SKM-1 treated with dmso at 0.1 percent for 144 hours (cell line): ENCODE results near the gene VMP1.
"Not testable (repeated sequence)": the region's sequence is repeated elsewhere in the genome, so short reads cannot be mapped to it uniquely, and the experiment has no call there.

Experiments used
- DNase-seq: peaks from one replicate; lab custom pipeline; 2025; ENCODE audit not compliant: unreplicated experiment; lab: John Stamatoyannopoulos, UW

Gene VMP1

GRCh38 chr17:59753522-59754467, 46.3 kb downstream of the VMP1 start:
- peak; percentile 77 for DNase-seq

- DNase-seq, result no peak
Measured at GRCh38 chr17:59754552-59754951, 47.1 kb downstream of the VMP1 start.

DNA sequence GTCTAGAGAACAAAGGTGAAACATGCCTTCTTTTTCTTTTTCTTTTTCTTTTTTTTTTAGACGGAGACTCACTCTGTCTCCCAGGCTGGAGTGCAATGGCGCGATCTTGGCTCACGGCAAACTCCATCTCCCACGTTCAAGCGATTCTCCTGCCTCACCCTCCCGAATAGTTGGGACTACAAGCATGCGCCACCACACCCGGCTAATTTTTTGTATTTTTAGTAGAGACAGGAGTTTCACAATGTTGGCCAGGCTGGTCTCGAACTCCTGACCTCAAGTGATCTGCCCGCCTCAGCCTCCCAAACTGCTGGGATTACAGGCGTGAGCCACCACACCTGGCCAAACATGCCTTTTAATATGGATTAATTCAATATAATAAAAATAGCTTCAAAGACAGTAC, 47.6 kb downstream of the VMP1 start:
- not testable (repeated sequence) for DNase-seq

- no peak for DNase-seq
Measured at GRCh38 chr17:59756236-59756818, 48.9 kb downstream of the VMP1 start.

DNA sequence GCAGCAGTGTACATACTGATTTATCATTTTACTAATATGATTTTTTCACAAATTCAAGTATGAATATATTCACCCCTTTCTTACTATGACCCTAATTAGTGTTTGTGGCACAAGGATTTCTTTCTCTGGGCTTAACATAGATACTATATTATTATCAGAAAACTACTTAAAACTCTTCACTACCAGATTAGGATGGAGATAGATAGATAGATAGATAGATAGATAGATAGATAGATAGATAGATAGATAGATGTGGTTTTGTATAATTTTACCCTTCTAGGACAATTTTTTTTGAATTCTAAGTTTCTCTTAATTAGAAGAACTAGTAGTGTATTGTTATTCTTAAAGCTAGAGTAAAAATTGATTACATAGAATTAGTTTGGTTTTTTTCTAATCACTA, 49.6 kb downstream of the VMP1 start:
- DNase-seq, result no peak

DNA sequence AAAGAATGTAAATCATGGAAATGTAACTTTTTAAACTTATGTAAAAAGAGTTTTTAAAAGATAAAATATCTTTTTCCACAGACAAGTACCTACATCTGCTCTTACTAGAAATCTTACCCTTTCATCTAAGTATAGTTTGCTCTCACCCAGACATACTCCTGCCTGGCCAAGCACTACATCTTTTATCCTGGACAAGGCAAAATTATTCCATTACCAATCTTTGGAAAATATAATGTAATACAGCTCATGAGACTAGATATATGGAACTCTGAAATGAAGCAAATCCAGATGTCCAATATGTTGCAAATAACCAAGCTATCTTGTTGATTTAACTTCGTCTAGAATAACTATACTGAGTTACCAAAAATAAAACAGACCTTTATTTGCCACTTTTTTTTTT, 50.0 kb downstream of the VMP1 start:
- no peak for DNase-seq

DNA sequence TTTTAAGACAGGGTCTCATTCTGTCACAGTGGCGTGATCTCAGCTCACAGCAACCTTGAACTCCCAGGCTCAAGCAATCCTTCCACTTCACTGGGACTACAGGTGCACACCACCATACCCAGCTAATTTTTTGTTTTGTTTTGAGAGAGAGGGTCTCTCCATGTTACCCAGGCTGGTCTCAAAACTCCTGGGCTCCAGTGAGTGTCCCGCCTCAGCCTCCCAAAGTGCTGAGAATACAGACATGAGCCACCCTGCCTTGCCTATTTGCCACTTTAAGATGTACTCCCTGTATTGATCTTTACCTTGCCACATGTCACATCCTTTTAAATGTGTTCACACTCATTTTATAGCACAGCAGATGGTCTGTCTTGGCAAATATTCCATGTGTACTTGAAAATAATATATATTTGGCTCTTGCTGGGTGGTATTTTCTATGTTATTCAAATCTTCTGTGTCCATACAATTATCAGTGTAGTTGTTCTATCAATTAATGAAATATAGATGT, 50.5 kb downstream of the VMP1 start:
- no peak for DNase-seq

DNA sequence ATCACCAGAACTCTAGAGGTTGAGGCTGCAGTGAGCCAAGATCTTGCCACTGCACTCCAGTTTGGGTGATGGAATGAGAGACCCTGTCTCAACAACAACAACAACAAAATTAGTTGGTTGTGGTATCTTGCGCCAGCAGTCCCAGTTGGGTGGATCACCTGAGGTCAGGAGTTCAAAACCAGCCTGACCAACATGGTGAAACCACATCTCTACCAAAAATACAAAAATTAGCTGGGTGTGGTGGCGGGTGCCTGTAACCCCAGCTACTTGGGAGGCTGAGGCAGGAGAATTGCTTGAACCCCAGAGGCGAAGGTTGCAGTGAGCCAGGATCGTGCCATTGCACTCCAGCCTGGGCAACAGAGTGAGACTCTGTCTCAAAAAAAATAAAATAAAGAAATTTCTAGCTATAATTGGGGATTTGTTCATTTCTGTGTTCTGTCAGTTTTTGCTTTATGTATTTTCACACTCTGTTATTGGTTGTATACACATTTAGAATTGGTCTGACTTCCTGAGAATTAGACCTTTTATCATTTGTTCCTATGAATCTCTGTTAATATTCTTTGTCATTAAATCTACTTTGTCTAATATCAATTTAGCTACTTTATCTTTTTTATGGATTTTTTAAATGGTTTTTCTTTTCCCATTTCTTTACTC, 51.7 kb downstream of the VMP1 start:
- DNase-seq, result not testable (repeated sequence)

DNA sequence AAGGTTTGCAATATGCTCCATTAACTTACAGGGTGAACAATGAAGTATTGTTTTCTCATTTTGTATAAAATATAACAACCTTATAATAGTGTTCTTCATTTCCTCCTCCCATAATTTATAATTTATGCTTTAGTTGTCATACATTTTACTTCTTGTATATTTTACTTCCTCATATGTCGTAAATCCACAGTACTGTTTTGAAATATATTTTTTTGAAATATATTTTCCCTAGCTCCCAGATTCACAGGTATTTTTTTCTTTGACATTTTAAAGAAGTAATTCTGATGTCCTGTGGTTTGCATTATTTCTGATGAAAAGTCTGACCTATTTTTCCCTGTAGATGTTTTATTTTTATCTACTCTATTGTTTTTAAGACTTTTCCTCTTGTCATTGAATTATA, 52.7 kb downstream of the VMP1 start:
- DNase-seq, result no peak

DNA sequence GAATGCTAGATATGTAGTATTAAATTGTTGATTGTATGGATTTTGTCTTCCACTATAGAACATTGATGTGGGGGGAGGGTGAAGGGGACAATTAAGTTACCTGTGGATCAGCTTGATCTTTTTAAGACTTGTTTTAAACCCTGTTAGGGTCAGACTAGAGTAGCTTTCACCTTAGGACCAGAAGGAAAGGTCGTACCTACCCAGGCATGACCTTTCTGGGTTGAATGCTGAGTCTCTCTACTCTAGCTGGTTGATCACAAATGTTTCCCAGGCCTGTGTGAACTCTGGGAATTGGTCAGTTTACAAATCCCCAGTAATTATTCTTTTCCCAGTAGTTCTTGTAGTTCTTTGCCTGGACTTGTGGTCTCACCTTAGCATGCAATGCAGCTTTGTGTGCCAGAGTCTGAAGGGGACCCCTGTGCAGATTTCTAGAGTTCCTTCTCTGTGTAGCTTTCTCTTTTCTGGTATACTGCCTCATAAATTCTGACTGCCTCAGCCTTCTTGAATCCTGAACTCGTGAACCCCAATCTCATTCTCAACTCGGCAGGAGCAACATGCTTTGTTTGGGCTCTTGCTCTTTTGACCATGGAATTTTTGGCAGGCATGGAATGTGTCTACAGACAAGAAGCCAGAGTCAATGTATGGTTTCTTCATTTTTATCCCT, 54.1 kb downstream of the VMP1 start:
- no peak for DNase-seq

DNA sequence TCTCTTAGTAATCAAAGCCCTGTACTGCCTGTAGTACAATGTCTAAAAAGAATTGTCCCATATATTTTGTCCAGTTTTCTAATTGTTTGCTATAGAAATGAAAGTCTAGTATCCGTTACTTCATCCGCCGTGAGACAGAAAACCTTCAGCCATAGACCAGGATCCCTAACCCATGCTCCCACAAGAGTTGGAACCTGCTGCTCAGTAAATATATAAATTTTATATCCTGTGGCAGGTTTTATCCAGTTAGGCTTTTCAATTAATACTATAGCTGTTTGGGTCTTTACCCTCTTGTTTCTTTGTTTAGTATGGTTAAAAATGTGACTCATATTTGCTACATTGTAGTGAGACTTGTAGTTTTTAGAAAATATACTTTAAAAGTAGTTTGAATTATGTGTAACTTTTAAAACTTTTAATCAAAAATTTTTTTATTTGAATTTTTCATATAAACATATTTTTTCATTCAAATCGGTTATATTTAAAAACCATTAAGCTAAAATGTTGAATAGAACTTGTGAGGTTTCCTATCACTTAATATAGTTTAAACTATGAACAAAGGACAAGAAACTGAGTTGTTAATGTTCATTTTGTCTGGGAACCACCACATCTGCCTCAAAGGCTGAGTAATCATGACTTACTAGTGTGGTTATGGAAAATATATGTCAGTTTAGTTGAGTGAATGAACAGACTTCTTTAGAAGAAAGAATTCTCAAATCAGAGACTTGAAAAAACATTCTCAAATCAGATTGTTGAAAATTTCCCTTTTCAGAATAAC, 54.8 kb downstream of the VMP1 start:
- no peak for DNase-seq

DNA sequence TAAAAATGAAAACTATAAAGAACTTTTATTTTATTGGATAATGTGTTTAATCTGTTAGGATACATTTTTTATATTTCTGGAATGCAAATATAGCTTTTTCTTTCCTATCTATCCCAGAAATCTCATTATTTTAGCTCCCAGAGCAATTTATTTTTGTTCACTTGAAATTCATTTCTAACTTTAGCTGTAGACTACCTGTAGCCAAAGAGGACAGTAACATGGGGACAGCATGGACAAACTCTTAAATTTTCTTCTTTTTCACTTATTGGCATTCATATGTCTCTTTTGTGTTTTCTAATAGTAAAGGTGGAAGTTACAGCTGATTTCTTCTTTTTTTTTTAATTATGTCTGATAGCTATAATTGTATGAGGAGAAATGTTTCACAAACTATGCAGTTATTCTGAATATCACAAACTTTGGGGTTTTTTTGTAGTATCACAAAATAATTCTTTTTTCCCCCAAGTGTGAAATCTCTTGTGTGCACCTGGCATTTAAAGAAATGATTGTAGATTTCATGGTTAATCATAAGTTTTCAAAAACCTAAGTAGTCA, 55.4 kb downstream of the VMP1 start:
- no peak for DNase-seq

DNA sequence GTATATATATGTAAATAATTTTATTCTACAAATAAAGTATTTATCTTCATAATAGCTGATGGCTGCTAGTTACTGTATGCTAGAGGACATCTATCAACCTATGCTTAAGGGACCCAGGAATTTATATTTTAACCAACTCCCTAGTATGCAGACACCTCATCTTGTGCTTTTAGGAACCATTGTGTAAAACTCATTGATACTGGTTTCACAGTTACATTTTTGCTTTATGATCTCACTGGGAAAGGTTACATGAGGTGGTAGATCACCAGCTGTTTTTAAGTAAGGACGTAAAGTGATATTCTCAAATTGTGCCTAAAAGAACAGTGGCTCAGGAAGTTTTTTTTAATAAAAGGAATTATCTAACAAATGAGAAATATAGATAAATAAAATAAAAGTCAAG, 56.4 kb downstream of the VMP1 start:
- no peak for DNase-seq

- DNase-seq, result no peak
Measured at GRCh38 chr17:59764292-59764741, 56.9 kb downstream of the VMP1 start.

DNA sequence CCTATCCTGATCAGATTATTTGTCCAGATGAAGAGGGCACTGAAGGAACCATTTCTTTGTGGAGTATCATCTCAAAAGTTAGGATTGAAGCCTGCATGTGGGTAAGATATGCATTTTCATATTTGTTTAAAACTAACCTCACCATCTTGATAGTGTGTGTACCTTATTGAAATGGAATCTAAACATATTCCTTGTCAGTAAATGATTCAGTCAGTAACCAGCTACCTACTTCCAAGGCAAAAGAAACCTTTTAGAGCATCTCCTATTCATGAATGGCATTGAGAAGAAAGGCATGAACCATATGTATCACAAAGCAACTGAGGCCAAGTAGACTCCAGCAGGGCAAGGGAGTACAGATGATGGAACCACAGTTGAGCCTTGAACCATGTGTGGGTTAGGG, 57.6 kb downstream of the VMP1 start:
- no peak for DNase-seq

- no peak for DNase-seq
Measured at GRCh38 chr17:59766491-59766890, 59.0 kb downstream of the VMP1 start.

GRCh38 chr17:59767176-59767575, 59.7 kb downstream of the VMP1 start:
- DNase-seq, result no peak

DNA sequence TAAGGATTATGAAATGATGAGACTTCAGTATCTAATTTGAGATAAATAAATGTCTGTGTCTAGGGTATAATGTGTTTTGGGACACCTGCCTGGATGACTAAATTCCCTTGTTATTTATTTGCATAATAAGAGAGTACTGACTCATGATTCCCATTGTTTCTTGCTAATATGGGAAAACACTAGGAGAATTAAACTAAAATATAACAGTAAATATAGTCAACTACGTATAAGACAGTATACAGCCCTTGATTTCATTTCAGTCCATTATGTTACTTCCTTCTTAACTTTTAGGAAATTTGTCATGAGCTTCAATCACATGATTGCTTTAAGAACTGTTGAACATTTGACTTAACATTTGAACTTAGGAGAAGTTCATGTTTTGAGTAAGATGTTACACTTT, 62.4 kb downstream of the VMP1 start:
- DNase-seq, result no peak

DNA sequence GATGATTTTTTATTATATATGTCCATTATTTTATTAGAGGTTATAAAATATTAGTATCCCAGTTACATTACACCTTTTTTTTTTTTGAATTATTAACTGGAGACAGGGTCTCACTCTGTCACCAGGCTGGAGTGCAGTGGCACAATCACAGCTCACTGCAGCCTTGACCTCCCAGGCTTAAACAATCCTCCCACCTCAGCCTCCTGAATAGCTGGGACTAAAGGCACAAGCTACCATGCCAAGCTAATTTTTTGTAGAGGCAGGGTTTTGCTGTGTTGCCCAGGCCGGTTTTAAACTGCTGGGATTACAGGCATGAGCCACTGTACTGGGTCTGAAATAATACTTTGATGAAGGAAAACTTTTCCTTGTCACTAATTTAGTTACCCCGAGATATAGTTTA, 63.6 kb downstream of the VMP1 start:
- no peak for DNase-seq

DNA sequence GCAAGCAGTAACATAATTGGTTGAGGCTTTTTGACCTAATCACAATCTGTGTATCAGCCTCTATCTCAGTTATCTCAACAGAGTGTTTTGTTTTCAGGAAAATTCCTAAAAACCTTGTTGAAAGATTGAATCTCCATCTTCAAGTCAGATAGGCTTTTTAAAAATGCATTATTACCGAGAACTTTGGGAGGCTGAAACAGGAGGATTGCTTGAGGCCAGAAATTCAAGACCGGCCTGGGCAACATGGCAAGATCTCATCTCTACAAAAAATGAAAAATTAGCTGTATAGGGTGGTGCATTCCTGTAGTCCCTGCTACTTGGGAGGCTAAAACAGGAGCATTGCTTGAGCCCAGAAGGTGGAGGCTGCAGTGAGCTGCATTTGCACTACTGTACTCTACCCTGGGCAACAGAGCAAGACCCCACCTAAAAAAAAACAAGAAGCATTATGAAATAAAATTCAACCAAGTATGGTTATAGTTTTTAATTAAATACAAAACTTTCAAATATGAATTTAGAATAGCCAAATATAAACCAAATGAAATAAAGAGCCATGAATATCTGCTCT, 68.4 kb downstream of the VMP1 start:
- DNase-seq, result no peak
